GM13976 (cell line): ENCODE data around the gene PPIB.

ENCODE experiments used
- DNase-seq: peaks from one replicate; pipeline ENCODE4 v3.0.0; 2012; ENCODE audit warnings: low spot score
- CTCF ChIP-seq: IDR thresholded peaks from 2 replicates; pipeline ENCODE4 v1.5.1; 2012; ENCODE audit warnings: borderline replicate concordance, mild to moderate bottlenecking; ENCODE audit not compliant: insufficient read depth; ENCODE audit errors: extremely low read depth, missing control alignments, control extremely low read depth
- in situ Hi-C: fragments of 300-500 bp; cut with MboI; formaldehyde crosslinking; loops from one replicate; pipeline ENCODE4 v1.12.0; 2022; ENCODE audit warnings: low sequenced_read_pairs, mixed read lengths, inconsistent platforms; ENCODE audit not compliant: unreplicated experiment

Gene PPIB

GRCh38 chr15:64152507-64153387 lies 10.1 kb downstream of the PPIB start:
- in situ Hi-C loops: no loop called here
- DNase-seq: peak; percentile 47
- no peak for TF ChIP-seq CTCF

DNA sequence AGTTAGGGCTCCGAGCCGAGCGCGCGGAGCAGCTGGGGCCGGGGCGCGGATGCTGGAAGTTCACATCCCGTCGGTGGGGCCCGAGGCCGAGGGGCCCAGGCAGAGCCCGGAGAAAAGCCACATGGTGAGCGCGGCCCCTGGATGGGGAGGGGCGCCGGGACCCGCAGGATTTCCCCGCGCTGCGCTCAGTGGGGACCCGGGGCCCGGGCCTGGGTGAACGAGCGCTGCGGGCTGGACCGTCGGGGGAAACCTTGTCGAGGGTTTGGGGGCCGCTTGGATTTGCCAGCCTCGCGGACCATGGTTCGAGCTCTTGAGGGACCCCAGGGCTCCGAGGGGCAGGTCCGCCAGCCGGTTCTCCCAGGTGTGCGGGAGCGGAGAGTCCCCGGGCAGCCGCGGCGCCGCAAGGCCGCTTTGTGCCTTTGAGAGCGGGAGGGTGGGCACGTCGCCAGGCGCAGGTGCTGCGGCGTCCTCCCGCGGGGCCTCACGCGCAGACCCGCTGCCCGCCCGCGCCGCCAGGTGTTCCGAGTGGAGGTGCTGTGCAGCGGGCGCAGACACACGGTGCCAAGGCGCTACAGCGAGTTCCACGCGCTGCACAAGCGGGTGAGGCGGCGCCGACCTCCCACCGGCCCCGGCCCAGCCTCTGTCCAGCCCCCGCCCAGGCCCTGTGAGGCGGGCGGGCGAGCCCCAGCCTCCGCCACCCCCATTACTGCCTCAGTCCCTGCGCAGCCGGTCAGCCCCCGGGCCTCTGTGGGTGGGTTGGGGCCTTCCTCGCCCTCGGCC lies 10.9 kb downstream of the PPIB start, which contains the start of gene SNX22:
SNX22 (plus strand) TSS at position 5 of the 780 bp plus-strand sequence; CDS start at position 50, 45 bp downstream.
- TF ChIP-seq CTCF: no peak
- in situ Hi-C loops: no loop called here
- DNase-seq: peak; percentile 54

DNA sequence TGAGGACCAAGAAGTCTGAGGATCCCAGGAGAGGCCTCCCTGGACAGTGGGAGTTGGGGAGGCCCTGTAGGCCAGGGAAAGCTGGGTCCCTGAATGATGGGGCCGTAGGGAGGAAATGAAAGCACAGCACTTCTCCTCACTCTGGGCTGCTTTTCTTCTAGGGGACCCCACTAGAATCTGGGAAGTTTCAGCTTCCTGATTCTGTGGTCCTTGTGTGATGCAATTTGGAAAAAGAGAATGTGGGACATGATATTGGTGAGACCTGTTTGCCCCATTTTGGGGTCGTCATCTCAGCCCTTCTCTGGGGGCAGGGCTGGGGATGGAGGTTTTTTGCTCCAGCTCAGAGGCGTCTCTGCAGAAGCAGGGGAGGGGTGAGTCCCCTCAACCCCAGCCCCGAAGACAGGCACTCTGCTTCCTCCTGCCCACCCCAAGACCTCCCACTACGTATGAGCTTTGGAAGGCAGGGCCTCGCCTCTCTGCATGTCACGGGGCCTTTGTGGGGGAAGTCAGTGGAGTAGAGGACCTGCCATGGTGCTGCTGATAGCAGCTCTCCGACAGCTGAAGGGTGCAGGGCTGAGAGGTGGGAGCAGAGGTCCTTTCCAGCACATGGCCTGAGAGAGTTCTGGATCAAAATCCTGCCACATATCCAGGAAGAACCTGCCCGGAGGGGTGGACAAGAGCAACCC lies 12.8 kb downstream of the PPIB start:
- no peak for DNase-seq
- TF ChIP-seq CTCF: no peak
- in situ Hi-C loops: no loop called here

GRCh38 chr15:64149424-64149823 lies 13.4 kb downstream of the PPIB start:
- in situ Hi-C loops: no loop called here
- DNase-seq: no peak
- peak; percentile 1 for TF ChIP-seq CTCF

GRCh38 chr15:64148581-64148980 lies 14.2 kb downstream of the PPIB start:
- in situ Hi-C loops: no loop called here
- TF ChIP-seq CTCF: no peak
- no peak for DNase-seq

DNA sequence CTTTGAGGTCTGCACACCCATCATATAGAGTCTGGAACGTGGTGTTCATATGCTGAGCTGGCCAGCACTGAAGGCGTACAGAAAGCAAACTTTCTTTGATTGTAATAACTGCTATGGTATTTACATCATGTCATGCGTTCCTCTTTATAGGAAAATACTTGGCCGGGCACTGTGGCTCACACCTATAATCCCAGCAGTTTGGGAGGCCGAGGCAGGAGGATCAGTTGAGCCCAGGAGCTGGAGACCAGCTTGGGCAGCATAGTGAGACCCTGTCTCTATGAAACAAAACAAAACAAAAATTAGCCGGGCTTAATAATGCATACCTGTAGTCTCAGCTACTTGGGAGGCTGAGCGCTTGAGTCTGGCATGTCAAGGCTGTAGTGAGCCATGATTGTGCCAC lies 14.7 kb downstream of the PPIB start:
- no peak for DNase-seq
- no peak for TF ChIP-seq CTCF
- in situ Hi-C loops: no loop called here
